ENCODE results near the gene CHMP3. TPM values are rescaled to one million over a fixed set of nuclear protein-coding genes. Genes with fewer than 3 reads are reported as not detected.

The CHMP3 gene
- total and polyA plus RNA-seq, 2 of the 8 experiments (the other 6 are each of a cell fraction or from before 2014, with no cell fraction given), result 11.7 to 21.9 TPM

DNA sequence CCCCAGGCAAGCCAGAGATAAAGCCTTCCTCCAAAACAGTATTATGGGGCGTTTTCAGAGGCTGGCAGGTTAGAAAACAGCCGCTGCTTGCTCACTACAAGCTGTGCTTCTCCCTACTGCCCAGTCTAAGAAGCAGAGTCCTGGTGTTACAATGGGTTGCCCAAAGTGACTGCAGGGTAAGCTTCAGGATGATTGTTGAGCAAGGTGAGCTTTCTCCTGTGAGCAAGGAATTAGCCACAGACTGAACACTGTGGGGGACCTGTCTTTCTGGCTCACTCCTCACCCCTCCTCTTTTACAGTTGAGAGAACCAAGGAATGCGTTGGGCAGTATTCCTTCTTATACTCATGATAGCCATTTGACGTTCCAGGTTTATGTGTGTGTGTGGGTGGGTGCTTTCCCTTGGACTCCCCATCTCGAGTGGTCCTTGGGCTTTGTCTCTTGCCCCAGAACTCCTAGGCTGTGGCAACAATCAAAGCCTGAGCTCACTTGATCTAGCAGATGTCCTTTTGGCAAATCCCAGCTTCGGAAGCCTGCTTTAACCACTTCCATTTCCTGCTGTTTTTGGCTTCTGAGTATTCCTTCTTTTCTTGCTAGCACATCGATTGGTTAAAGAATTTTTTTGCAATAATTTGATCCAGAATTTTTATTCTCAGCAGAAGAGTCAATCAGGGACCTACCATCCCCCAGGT lies 74.5 kb downstream of the CHMP3 start (continued):
- TF ChIP-seq EZH2 (IDR thresholded peaks at IDR 0.05; ENCODE audit: low read depth, low read length, severe bottlenecking) (no peak), SUZ12 (IDR thresholded peaks at IDR 0.05; ENCODE audit: low read length) (no peak), CEBPB (IDR thresholded peaks at IDR 0.05; ENCODE audit: low read depth, low read length) (no peak), CBX8 (IDR thresholded peaks at IDR 0.05; ENCODE audit: borderline replicate concordance, low read depth, low read length) (no peak)

Data from H1 (cell line).